Activated T-helper 1 cell treated with Interleukin-2 at 50 U/mL for 16 hours (primary cell): ENCODE results near the gene MMP2.

Experiments
- DNase-seq: peaks from one replicate; pipeline ENCODE4 v3.0.0-alpha.2; 2020; ENCODE audit warnings: low read depth

The MMP2 gene

DNA sequence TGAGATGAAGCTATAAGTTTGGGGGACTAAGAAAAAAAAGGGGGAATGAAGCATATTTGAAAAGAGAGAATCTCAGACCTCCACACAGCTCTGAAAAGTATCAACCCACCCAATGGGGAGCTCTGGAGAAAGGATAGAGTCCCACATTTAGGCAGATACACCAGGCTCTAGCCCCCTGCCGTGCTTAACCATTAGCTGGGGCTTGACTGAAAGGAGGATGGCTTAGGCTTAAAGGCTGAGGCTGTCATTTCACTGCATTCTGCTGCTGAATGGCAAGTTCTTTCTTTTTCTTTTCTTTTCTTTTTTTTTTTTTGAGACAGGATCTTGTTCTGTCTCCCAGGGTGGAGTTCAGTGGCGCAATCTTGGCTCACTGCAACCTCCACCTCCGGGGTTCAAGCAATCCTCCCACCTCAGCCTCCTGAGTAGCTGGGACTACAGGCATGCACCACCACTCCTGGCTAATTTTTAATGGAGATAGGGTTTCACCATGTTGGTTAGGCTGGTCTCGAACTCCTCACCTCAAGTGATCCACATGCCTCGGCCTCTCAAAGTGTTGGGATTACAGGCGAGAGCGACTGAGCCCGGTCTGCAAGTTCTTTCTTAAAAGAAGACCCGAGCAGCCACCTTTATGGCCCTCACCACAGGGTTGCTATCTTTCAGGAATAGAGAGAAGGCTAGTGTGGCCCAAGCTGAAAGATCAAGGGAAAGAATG, 9.0 kb upstream of the MMP2 start:
- no peak for DNase-seq

DNA sequence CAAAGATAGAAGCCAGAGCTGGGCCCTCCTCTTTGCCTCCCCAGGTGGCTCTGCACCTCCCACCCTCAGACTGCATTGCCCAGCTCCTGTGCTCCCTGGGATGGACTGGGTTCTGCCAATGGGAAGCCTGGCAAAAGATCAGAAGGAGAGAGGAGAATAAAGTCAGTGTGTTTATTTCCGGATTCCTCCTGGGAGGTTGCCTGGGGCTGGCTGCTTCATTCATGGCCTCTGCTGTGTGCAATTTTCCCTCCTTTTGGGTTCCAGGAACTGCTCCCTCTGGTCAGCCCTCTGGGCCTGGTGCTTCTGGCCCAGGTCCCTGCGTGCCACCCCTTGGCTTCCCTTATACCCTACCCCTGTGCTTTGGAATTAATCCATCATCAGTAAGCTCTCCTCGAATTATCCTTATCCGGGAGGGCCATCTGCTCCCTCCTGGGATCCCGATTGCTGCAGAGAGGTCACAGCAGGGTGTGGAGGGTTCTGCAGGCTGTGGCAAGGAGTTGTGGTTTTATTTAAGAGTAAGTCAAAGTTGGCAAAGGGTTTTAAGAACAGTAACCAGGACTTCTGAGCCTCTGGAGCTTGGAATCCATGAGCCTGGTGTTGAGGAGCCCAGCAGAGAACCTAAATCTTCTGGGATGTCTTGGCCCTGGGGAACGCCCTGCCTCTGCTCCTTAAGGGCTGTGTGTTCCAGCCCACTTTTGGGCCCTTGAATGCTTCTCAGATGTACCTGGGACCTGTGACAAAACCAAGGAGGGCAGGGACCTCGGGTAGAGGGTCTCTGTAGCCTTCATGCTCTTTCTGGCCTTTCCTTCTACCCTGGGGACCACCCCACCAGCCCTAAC, 8.2 kb upstream of the MMP2 start:
- DNase-seq, result no peak

GRCh38 chr16:55471448-55472097, 7.4 kb upstream of the MMP2 start:
- no peak for DNase-seq

DNA sequence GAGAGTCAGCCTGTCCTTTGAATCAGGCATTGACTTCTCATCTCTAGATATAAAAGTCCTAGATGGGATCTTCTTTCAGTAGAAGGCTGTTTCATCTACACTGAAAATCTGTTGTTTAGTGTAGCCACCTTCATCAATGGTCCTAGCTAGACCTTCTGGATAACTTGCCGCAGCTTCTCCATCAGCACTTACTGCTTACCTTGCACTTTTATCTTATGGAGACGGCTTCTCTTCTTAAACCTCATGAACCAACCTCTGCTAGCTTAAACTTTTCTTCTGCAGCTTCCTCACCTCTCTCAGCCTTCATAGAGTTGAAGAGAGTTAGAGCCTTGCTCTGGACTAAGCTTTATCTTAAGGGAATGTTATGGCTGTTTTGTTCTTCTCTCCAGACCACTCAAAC, 5.4 kb upstream of the MMP2 start:
- no peak for DNase-seq

GRCh38 chr16:55474821-55475220, 4.2 kb upstream of the MMP2 start:
- DNase-seq, result no peak

- DNase-seq, result no peak
These were observed 3.1 kb upstream of the MMP2 start for GRCh38 chr16:55475919-55476318.

GRCh38 chr16:55476625-55477533, 2.1 kb upstream of the MMP2 start:
- no peak for DNase-seq

DNA sequence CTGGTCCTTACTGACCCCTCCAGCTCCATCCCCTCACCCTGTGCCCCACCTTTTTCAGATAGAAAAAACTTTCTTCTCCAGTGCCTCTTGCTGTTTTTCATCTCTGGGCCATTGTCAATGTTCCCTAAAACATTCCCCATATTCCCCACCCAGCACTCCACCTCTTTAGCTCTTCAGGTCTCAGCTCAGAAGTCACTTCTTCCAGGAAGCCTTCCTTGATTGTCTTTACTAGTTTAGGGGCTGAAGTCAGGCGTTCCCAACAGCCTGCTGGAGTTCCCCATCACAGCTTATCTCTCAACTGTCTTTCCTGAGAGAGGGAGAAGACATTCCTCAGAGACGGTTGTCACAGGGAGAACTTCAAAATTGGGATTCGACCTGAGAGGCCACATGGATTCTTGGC, 1.3 kb upstream of the MMP2 start:
- no peak for DNase-seq

- no peak for DNase-seq
These were observed 587 bp downstream of the MMP2 start for GRCh38 chr16:55479430-55480140.

DNA sequence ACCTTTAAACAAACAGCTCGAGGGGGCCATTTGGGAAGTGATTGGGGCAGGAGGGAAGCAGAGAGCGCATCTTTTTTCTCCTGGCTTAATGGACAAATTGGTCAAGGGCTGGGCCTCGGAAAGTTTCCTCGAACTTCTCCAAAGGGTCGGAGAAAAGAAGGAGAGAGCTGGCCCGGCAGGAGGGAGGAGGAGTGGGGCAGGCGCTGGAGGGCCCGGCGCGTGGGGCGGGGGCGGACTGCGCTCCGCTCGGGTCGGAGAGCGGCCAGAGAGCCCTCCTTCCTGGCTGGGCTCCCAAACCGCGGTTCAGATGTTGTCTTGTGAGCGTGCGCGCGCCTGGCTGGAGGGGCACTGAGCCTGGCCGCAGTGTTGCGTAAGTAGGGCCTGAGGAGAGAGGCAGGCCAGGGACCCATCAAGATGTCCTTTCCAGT, 1.2 kb downstream of the MMP2 start:
- DNase-seq, result no peak

DNA sequence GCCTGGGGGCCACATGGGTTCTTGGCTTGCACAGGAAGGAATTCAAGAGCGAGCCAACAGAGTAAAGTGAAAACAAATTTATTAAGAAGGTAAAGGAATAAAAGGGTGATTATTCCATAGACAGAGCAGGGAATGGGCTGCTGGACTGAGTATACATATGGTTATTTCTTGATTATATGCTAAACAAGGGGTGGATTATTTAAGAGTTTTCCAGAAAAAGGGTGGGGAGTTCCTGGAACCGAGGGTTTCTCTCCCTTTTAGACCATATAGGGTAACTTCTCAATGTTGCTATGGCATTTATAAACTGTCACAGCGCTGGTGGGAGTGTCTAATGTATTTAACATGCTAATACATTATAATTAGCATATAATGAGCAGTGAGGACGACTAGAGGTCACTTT, 2.0 kb downstream of the MMP2 start:
- DNase-seq, result no peak

- DNase-seq, result no peak
These were observed 3.1 kb downstream of the MMP2 start for GRCh38 chr16:55482056-55482455.

DNA sequence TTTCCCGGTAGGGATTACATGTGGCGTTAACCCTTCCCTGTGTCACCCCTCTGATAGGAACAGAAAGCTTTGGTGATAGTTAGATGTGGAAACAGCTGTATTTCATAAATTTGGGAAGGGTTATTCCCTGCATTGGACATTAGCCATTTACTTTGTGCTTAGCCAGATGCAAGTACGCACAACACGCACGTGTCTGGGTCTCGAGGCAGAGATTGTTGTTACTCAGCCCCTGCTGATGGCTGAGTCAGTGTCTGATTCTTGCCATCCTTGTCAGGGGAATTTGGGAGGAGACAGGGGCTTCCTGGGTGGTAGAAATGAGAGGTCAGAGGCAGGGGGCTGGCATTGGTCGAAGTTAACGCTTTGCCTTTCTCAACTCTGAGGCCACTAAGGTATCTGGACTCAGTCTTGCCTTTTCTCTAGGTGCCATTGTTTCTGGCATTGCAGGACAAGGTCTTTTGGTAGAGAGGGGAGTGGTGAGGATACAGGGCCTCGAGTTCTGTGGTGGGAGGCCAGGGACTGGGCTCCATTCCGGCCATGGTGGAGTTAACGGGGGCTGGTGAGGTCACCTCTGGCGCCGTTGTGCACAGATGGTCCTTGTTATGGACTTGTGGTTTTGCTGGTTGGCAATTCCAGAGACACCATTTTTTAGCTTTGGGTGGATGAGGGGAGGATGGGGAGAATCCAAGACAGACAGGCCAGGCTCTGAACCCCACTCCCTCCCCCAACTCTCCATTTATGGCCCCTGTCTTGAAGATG, 8.2 kb downstream of the MMP2 start:
- no peak for DNase-seq

GRCh38 chr16:55488306-55488705, 9.3 kb downstream of the MMP2 start:
- DNase-seq, result no peak

- no peak for DNase-seq
These were observed 10.3 kb downstream of the MMP2 start for GRCh38 chr16:55489119-55489955.

- no peak for DNase-seq
These were observed 10.9 kb downstream of the MMP2 start for GRCh38 chr16:55489956-55490265.

DNA sequence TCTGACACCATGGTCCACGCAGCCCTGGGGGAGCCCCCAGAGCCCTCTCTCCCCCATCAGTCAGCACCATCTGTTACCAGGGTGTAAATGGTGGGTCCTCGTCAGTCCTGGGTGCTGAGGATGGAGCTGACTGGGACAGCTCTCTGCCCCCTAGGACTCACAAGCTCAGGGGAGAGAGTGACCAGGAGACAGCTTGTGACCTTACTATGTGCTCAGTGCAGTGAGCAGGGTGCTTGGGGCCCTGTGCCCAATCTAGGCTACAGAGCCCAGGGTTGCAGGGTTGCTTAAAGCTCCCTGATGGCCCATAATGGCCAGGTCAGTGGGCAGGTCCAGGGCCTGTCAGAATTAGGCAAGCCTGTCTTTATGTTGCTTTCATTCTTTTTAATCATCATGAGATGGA, 11.3 kb downstream of the MMP2 start:
- no peak for DNase-seq

DNA sequence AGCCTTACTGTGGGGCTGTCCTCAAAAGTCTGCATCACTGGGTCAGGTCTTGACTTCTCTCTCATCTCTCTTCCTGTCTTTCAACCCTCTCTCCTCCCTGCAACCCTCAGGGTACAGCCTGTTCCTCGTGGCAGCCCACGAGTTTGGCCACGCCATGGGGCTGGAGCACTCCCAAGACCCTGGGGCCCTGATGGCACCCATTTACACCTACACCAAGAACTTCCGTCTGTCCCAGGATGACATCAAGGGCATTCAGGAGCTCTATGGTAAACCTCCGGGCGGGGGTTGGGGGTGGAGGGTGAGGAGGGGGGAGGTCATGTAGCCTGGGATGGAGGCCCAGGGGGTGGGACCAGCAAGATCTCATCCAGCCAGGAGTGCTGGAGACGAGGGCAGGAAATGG, 12.7 kb downstream of the MMP2 start:
- DNase-seq, result no peak

- DNase-seq, result no peak
These were observed 13.9 kb downstream of the MMP2 start for GRCh38 chr16:55492756-55493380.
